Activated CD4-positive, alpha-beta T cell treated with anti-CD3 and anti-CD28 coated beads, Interleukin-10, Interleukin-2, amounts not matched to agents 100 ng/mL and 50 ng/mL, durations not matched to agents 16 hours and 8 hours (primary cell): Measurements from ENCODE around the gene PNO1.
"Not testable (repeated sequence)": the region's sequence is repeated elsewhere in the genome, so short reads cannot be mapped to it uniquely, and the experiment has no call there.

ENCODE experiments used
- DNase-seq: peaks from one replicate; pipeline ENCODE4 v3.0.0-alpha.2; 2020

Gene PNO1

GRCh38 chr2:68157402-68158133 is at the start of gene PNO1:
Gene PNO1, plus strand, starts transcription at chr2:68157888. Its CDS starts 47 bp downstream, at chr2:68157935.
- peak; percentile 97 for DNase-seq

- DNase-seq, result no peak
These were observed 49.6 kb upstream of the PNO1 start for GRCh38 chr2:68108120-68108519.

GRCh38 chr2:68110102-68110501 is 47.6 kb upstream of the PNO1 start:
- no peak for DNase-seq

- DNase-seq, result no peak
These were observed 41.7 kb upstream of the PNO1 start for GRCh38 chr2:68115965-68116364.

GRCh38 chr2:68117922-68118321 is 39.8 kb upstream of the PNO1 start:
- DNase-seq, result not testable (repeated sequence)

GRCh38 chr2:68118816-68119215 is 38.9 kb upstream of the PNO1 start:
- no peak for DNase-seq

GRCh38 chr2:68119504-68119903 is 38.2 kb upstream of the PNO1 start:
- no peak for DNase-seq

GRCh38 chr2:68121873-68122679 is 35.6 kb upstream of the PNO1 start:
- peak; percentile 75 for DNase-seq

- DNase-seq, result no peak
These were observed 35.1 kb upstream of the PNO1 start for GRCh38 chr2:68122680-68122964.

GRCh38 chr2:68124321-68124720 is 33.4 kb upstream of the PNO1 start:
- no peak for DNase-seq

- DNase-seq, result no peak
These were observed 31.9 kb upstream of the PNO1 start for GRCh38 chr2:68125821-68126220.

- DNase-seq, result no peak
These were observed 31.1 kb upstream of the PNO1 start for GRCh38 chr2:68126561-68126960.

- no peak for DNase-seq
These were observed 30.1 kb upstream of the PNO1 start for GRCh38 chr2:68127358-68128242.

- no peak for DNase-seq
These were observed 23.6 kb upstream of the PNO1 start for GRCh38 chr2:68134120-68134519.

- no peak for DNase-seq
These were observed 23.1 kb upstream of the PNO1 start for GRCh38 chr2:68134554-68134953.

- no peak for DNase-seq
These were observed 22.0 kb upstream of the PNO1 start for GRCh38 chr2:68135448-68136320.

- no peak for DNase-seq
These were observed 15.8 kb upstream of the PNO1 start for GRCh38 chr2:68141875-68142274.

- DNase-seq, result no peak
These were observed 6.7 kb upstream of the PNO1 start for GRCh38 chr2:68151037-68151436.

- DNase-seq, result no peak
These were observed 4.9 kb upstream of the PNO1 start for GRCh38 chr2:68152681-68153347.

- DNase-seq, result no peak
These were observed 2.1 kb upstream of the PNO1 start for GRCh38 chr2:68155618-68156017.

GRCh38 chr2:68156419-68156818 is 1.3 kb upstream of the PNO1 start:
- no peak for DNase-seq

- DNase-seq, result no peak
These were observed 686 bp upstream of the PNO1 start for GRCh38 chr2:68157002-68157401.
